LNCAP (cell line): ENCODE data around the gene POLN.

Experiments used
- CTCF ChIP-seq: fragments of 450-650 bp; IDR thresholded peaks from 2 replicates; pipeline ENCODE4 v1.5.1; 2017; ENCODE audit warnings: mild to moderate bottlenecking

POLN gene

GRCh38 chr4:2219233-2219760, 22.6 kb downstream of the POLN start:
- no peak for TF ChIP-seq CTCF

DNA sequence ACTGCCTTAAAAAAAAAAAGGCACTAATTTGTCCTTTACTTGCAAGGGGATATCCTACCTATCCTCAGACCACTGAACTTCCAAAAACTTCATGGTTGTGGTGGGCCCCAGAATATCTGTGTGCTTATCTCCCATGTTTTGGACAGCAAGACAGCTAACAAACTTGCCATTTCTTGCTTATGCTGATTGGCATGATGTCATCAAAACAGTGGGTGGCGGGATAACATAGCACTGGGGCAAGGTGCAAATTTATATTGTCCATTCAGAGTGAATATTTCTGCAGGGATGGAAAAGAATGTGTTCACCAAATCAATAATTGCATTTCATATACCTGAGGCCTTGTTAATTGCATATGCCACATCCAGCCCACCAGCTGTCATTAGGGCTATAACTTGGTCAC, 23.5 kb downstream of the POLN start:
- no peak for TF ChIP-seq CTCF

GRCh38 chr4:2217726-2218125, 24.2 kb downstream of the POLN start:
- no peak for TF ChIP-seq CTCF

GRCh38 chr4:2212831-2213230, 29.1 kb downstream of the POLN start:
- TF ChIP-seq CTCF, result no peak

DNA sequence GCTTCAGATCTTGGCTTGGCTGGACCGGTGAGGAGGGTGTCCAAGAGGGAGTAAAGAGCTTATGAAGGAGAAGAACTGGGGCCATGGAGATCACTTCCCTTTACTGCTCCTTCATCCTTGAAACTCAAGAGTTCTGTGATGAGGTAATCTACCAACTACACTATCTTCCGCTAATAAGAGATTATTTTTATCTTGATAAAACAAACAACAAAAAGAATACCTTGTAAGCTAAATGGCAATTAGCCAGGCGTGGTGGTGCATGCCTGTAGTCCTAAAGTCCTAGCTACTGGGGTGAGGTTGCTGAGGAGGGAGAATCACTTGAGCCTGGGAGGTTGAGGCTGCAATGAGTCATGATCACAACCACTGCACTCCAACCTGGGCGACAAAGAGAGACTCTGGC, 47.4 kb downstream of the POLN start:
- TF ChIP-seq CTCF, result no peak

GRCh38 chr4:2193326-2193725, 48.6 kb downstream of the POLN start:
- no peak for TF ChIP-seq CTCF

DNA sequence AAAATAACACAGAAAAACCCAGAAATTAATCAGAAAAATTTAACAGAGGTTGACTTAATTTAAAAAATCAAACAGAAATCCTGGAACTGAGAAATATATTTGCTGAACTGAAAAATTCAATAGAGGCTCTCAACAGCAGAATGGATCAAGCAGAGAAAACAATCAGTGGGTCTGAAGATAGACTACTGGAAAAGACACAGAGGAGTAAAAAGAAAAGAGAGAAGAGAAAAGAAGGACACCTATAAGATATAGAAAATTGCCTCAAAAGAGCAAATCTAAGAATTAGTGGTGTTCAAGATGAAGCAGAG, 55.1 kb downstream of the POLN start:
- no peak for TF ChIP-seq CTCF

DNA sequence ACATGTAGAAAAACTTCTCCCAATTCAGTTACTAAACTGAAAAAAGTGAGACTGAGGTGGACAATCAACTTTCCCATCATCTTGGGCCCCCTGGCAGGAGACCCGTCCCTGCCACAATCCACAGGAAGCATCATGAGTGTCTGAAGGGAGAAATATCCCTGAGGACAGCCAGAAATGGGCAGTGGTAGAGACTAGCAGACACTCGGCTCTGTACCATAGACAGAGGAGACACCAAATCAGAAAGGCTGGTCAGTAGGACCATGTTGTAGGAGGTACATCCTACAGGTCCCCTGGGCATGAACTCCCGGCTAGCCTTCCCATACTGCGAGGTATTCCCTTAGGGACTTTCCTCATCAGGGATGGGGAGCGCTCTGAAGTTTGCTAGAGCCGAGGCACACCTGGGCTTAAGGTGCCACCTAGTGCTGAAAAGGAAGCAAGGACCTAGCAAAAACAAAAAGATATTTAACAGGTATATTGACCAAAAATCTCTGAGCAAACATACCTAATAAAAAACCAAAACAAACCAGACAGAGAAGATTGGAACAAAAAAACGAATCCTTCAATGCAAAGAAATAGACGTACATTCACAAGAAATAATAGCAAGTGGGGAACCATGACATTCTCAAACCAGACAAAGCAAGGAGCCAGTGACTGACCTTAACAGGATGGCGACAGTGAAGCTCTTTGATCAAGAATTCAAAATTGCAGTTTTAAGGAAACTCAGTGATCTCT, 55.6 kb downstream of the POLN start:
- TF ChIP-seq CTCF, result peak; percentile 77
